H9 (cell line): ENCODE measurements around the gene RBP4. TPM values are rescaled to one million over a fixed set of nuclear protein-coding genes. Genes with fewer than 3 reads are reported as not detected.

ENCODE experiments used
- DNase-seq: peaks from one replicate; pipeline ENCODE4 v3.0.0-alpha.2; 2017
- H2AFZ ChIP-seq: one replicate; pipeline ENCODE4 v1.6.1; 2013; ENCODE audit warnings: mild to moderate bottlenecking, low read length, control low read depth, moderate library complexity
- H2AK5ac ChIP-seq: 2 replicates; pipeline ENCODE4 v1.6.1; 2013; ENCODE audit warnings: low read length, control low read depth, mixed read lengths; ENCODE audit not compliant: insufficient read length
- H2BK120ac ChIP-seq: one replicate; pipeline ENCODE4 v1.6.1; 2013; ENCODE audit warnings: low read depth, mild to moderate bottlenecking, low read length, control low read depth, inconsistent platforms; ENCODE audit not compliant: poor library complexity, severe bottlenecking
- H2BK12ac ChIP-seq: 2 replicates; pipeline ENCODE4 v1.6.1; 2013; ENCODE audit warnings: low read length, control low read depth, mixed read lengths, low read depth; ENCODE audit not compliant: insufficient read length
- H2BK15ac ChIP-seq: 2 replicates; pipeline ENCODE4 v1.6.1; 2013; ENCODE audit warnings: low read depth, low read length, control low read depth
- H2BK20ac ChIP-seq: one replicate; pipeline ENCODE4 v1.6.1; 2013; ENCODE audit warnings: low read depth, mild to moderate bottlenecking, low read length, control low read depth, inconsistent platforms; ENCODE audit not compliant: poor library complexity, severe bottlenecking
- H2BK5ac ChIP-seq: 2 replicates; pipeline ENCODE4 v1.6.1; 2013; ENCODE audit warnings: low read length, control low read depth, mixed read lengths; ENCODE audit not compliant: insufficient read length
- H3K14ac ChIP-seq: 2 replicates; pipeline ENCODE4 v1.6.1; 2013; ENCODE audit warnings: low read length, control low read depth; ENCODE audit not compliant: insufficient read depth
- H3K18ac ChIP-seq: 2 replicates; pipeline ENCODE4 v1.6.1; 2013; ENCODE audit warnings: low read depth, mild to moderate bottlenecking, mixed read lengths, low read length, control low read depth; ENCODE audit not compliant: insufficient read length
- H3K23ac ChIP-seq: 2 replicates; pipeline ENCODE4 v1.6.1; 2013; ENCODE audit warnings: low read length, control low read depth, mixed read lengths, low read depth; ENCODE audit not compliant: insufficient read length
- H3K23me2 ChIP-seq: 2 replicates; pipeline ENCODE4 v1.6.1; 2013; ENCODE audit warnings: low read depth, mild to moderate bottlenecking, mixed read lengths, low read length, control low read depth; ENCODE audit not compliant: insufficient read length, poor library complexity, severe bottlenecking
- H3K27ac ChIP-seq: 2 replicates; pipeline ENCODE4 v1.5.1; 2013; ENCODE audit warnings: low read length, control low read depth, mixed read lengths, low read depth; ENCODE audit not compliant: insufficient read length
- H3K27me3 ChIP-seq: 2 replicates; pipeline ENCODE4 v1.6.1; 2013; ENCODE audit warnings: low read length, control low read depth, inconsistent platforms; ENCODE audit not compliant: insufficient read depth
- H3K4ac ChIP-seq: 2 replicates; pipeline ENCODE4 v1.6.1; 2013; ENCODE audit warnings: low read depth, mild to moderate bottlenecking, control low read depth, inconsistent platforms, low read length, moderate library complexity
- H3K4me1 ChIP-seq: 2 replicates; pipeline ENCODE4 v1.6.1; 2013; ENCODE audit warnings: low read length, control low read depth, inconsistent platforms; ENCODE audit not compliant: insufficient read depth
- H3K4me2 ChIP-seq: 2 replicates; pipeline ENCODE4 v1.6.1; 2013; ENCODE audit warnings: low read length, control low read depth, mixed read lengths; ENCODE audit not compliant: insufficient read length, insufficient read depth
- H3K56ac ChIP-seq: 2 replicates; pipeline ENCODE4 v1.6.1; 2013; ENCODE audit warnings: low read depth, mild to moderate bottlenecking, mixed read lengths, low read length, control low read depth; ENCODE audit not compliant: insufficient read length
- H3K79me1 ChIP-seq: 2 replicates; pipeline ENCODE4 v1.6.1; 2013; ENCODE audit warnings: low read depth, mild to moderate bottlenecking, moderate library complexity, low read length, control low read depth, inconsistent platforms; ENCODE audit not compliant: insufficient read depth, poor library complexity, severe bottlenecking
- H3K79me2 ChIP-seq: 2 replicates; pipeline ENCODE4 v1.6.1; 2013; ENCODE audit warnings: low read length, control low read depth, inconsistent platforms; ENCODE audit not compliant: insufficient read depth
- H3K9ac ChIP-seq: 2 replicates; pipeline ENCODE4 v1.6.1; 2013; ENCODE audit warnings: low read length, control low read depth, mixed read lengths; ENCODE audit not compliant: insufficient read length; ENCODE audit errors: extremely low read depth
- H3K9me3 ChIP-seq: one replicate; pipeline ENCODE4 v1.6.1; 2013; ENCODE audit warnings: low read depth, low read length, inconsistent platforms; ENCODE audit not compliant: control insufficient read depth
- H3T11ph ChIP-seq: one replicate; pipeline ENCODE4 v1.6.1; 2013; ENCODE audit warnings: mild to moderate bottlenecking, low read length, control low read depth, inconsistent platforms
- H4K20me1 ChIP-seq: one replicate; pipeline ENCODE4 v1.6.1; 2013; ENCODE audit not compliant: control insufficient read depth, insufficient read length, insufficient read depth
- H4K5ac ChIP-seq: 2 replicates; pipeline ENCODE4 v1.6.1; 2013; ENCODE audit warnings: low read depth, mild to moderate bottlenecking, mixed read lengths, low read length, control low read depth; ENCODE audit not compliant: insufficient read length
- H4K8ac ChIP-seq: replicated peaks from 2 replicates; pipeline ENCODE4 v1.6.1; 2013; ENCODE audit warnings: low read length, control low read depth, mixed read lengths, low read depth; ENCODE audit not compliant: insufficient read length
- H4K91ac ChIP-seq: 2 replicates; pipeline ENCODE4 v1.6.1; 2013; ENCODE audit warnings: low read depth, mild to moderate bottlenecking, moderate library complexity, mixed read lengths, low read length, control low read depth; ENCODE audit not compliant: insufficient read length
- H3K27ac Mint-ChIP-seq, 3 experiments: 2 replicates in 2 of 3; 3 replicates in 1 of 3; pipeline ENCODE4 v1.8.0; 2020 to 2021; ENCODE audit warnings: mixed read lengths in 3 of 3, mild to moderate bottlenecking in 1 of 3, moderate library complexity in 1 of 3
- H3K27me3 Mint-ChIP-seq: 2 replicates; pipeline ENCODE4 v1.8.0; 2021; ENCODE audit warnings: low read depth, mild to moderate bottlenecking, moderate library complexity, mixed read lengths
- H3K36me3 Mint-ChIP-seq, 3 experiments: 2 replicates in 2 of 3; 3 replicates in 1 of 3; pipeline ENCODE4 v1.8.0; 2020 to 2021; ENCODE audit warnings: low read depth in 3 of 3, mixed read lengths in 3 of 3; ENCODE audit not compliant: insufficient read depth in 1 of 3
- H3K4me1 Mint-ChIP-seq, 2 experiments: 2 replicates each; pipeline ENCODE4 v1.8.0; 2020; ENCODE audit warnings: mixed read lengths in 2 of 2
- H3K4me3 Mint-ChIP-seq, 2 experiments: 2 replicates in 1 of 2; 3 replicates in 1 of 2; pipeline ENCODE4 v1.8.0; 2020 to 2021; ENCODE audit warnings: mild to moderate bottlenecking in 2 of 2, mixed read lengths in 2 of 2, moderate library complexity in 1 of 2
- H3K9me3 Mint-ChIP-seq, 2 experiments: 2 replicates in 1 of 2; 3 replicates in 1 of 2; pipeline ENCODE4 v1.8.0; 2020; ENCODE audit warnings: mild to moderate bottlenecking in 2 of 2, mixed read lengths in 2 of 2, moderate library complexity in 1 of 2
- WGBS: extraction: QIAGEN DNeasy Blood & Tissue Kit; methylation state at CpG from one replicate; pipeline ENCODE4 v1.1.7; 2013; ENCODE audit warnings: missing lambda C conversion rate, low lambda C conversion rate, mixed read lengths; ENCODE audit not compliant: insufficient read length; ENCODE audit errors: extremely low coverage; 5-methylcytosine and 5-hydroxymethylcytosine counted together
- total RNA-seq: library from RNA; stranded (reverse); gene quantifications from 2 replicates; pipeline ENCODE4 v1.2.1, GENCODE V29; 2021
- TF ChIP-seq, protein P1 (sequence below): fragments of 200-600 bp; sonication (generic); conservative IDR thresholded peaks from 3 replicates; pipeline ENCODE4 v1.8.0; 2021; ENCODE audit warnings: antibody characterized with exemption, mild to moderate bottlenecking

Gene RBP4
- total RNA-seq, 1 experiment from 2014 or later = not detected

DNA sequence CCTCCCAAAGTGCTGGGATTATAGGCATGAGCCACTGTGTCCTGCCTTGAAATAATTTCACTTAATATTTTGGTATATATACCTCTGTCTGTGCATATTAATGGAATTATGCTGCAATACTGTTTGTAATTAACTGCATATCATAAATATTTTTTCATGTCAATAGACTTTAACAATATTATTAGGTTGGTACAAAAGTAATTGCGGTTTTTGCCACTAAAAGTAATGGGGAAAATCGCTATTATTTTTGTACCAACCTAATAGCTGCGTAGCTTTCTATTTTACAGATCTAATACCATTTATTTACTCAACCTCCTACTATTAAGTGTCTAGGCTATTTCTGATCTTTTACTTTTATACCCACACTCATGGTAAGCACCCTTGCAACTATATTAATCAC is 7.4 kb upstream of the RBP4 start:
- Histone ChIP-seq H3K56ac (no peak overlapping the region), H3K79me1 (no peaks in the 10 kb centered on the region), H3K27ac (no peak overlapping the region), H4K8ac (no peak overlapping the region), H3K4me1 (no peaks in the 10 kb centered on the region), H2BK5ac (no peak overlapping the region), H3T11ph (no peak overlapping the region), H3K23ac (no peak overlapping the region), H3K23me2 (peaks cover 3% of the 10 kb centered on the region), H3K4me2 (no peak overlapping the region), H2BK15ac (no peak overlapping the region), H4K5ac (no peak overlapping the region), H3K18ac (no peak overlapping the region), H3K14ac (no peak overlapping the region), H3K27me3 (no peaks in the 10 kb centered on the region), H2BK120ac (no peak overlapping the region), H3K9ac (no peak overlapping the region), H4K91ac (no peak overlapping the region), H3K4ac (no peak overlapping the region), H4K20me1 (no peaks in the 10 kb centered on the region), H2AFZ (no peak overlapping the region), H2BK20ac (no peak overlapping the region), H2AK5ac (no peak overlapping the region), H3K9me3 (no peaks in the 10 kb centered on the region), H3K79me2 (no peaks in the 10 kb centered on the region), H2BK12ac (no peak overlapping the region)
- H3K9me3 Mint-ChIP-seq = no peaks in the 10 kb centered on the region
- peaks cover 32% of the 10 kb centered on the region for H3K27me3 Mint-ChIP-seq
- TF ChIP-seq, protein P1, sequence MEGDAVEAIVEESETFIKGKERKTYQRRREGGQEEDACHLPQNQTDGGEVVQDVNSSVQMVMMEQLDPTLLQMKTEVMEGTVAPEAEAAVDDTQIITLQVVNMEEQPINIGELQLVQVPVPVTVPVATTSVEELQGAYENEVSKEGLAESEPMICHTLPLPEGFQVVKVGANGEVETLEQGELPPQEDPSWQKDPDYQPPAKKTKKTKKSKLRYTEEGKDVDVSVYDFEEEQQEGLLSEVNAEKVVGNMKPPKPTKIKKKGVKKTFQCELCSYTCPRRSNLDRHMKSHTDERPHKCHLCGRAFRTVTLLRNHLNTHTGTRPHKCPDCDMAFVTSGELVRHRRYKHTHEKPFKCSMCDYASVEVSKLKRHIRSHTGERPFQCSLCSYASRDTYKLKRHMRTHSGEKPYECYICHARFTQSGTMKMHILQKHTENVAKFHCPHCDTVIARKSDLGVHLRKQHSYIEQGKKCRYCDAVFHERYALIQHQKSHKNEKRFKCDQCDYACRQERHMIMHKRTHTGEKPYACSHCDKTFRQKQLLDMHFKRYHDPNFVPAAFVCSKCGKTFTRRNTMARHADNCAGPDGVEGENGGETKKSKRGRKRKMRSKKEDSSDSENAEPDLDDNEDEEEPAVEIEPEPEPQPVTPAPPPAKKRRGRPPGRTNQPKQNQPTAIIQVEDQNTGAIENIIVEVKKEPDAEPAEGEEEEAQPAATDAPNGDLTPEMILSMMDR = no peak
- no peaks in the 10 kb centered on the region for H3K36me3 Mint-ChIP-seq
- H3K27ac Mint-ChIP-seq = no peak overlapping the region
- no peaks in the 10 kb centered on the region for H3K4me1 Mint-ChIP-seq
- WGBS = no CpG with 5 or more reads among the region's 3 CpGs
- H3K4me3 Mint-ChIP-seq = no peak overlapping the region
- no peak for DNase-seq
